ENCODE results near the gene SH3BP1.
"Not testable (repeated sequence)": the region's sequence is repeated elsewhere in the genome, so short reads cannot be mapped to it uniquely, and the experiment has no call there.

Gene SH3BP1

GRCh38 chr22:37633089-37633624 is 6.3 kb upstream of the SH3BP1 start:
- DNase-seq, result peak; percentile 41

GRCh38 chr22:37633625-37634416 is 5.6 kb upstream of the SH3BP1 start:
- DNase-seq, result peak; percentile 90

GRCh38 chr22:37634417-37634924 is 5.0 kb upstream of the SH3BP1 start:
- no peak for DNase-seq

GRCh38 chr22:37635157-37635556 is 4.3 kb upstream of the SH3BP1 start:
- no peak for DNase-seq

GRCh38 chr22:37636186-37636948 is 3.1 kb upstream of the SH3BP1 start:
- DNase-seq, result no peak

- DNase-seq, result no peak
These were observed 2.6 kb upstream of the SH3BP1 start for GRCh38 chr22:37636949-37637273.

GRCh38 chr22:37638391-37639069 is 939 bp upstream of the SH3BP1 start:
- no peak for DNase-seq

- no peak for DNase-seq
These were observed 512 bp downstream of the SH3BP1 start for GRCh38 chr22:37639771-37640590.

- DNase-seq, result no peak
These were observed 1.4 kb downstream of the SH3BP1 start for GRCh38 chr22:37640591-37641560.

- DNase-seq, result no peak
These were observed 2.1 kb downstream of the SH3BP1 start for GRCh38 chr22:37641561-37641949.

GRCh38 chr22:37643225-37643847 is 3.9 kb downstream of the SH3BP1 start:
- peak; percentile 64 for DNase-seq

- no peak for DNase-seq
These were observed 7.8 kb downstream of the SH3BP1 start for GRCh38 chr22:37647317-37647716.

- DNase-seq, result no peak
These were observed 8.5 kb downstream of the SH3BP1 start for GRCh38 chr22:37647928-37648327.

- no peak for DNase-seq
These were observed 11.1 kb downstream of the SH3BP1 start for GRCh38 chr22:37650463-37651136.

GRCh38 chr22:37654563-37655251 is 15.2 kb downstream of the SH3BP1 start:
- DNase-seq, result no peak

- no peak for DNase-seq
These were observed 15.7 kb downstream of the SH3BP1 start for GRCh38 chr22:37655252-37655563.

GRCh38 chr22:37656583-37656982 is 17.1 kb downstream of the SH3BP1 start:
- not testable (repeated sequence) for DNase-seq

GRCh38 chr22:37657590-37658132 is 18.2 kb downstream of the SH3BP1 start:
- DNase-seq, result no peak
